Measurements from ENCODE around the gene SYCN. TPM values are rescaled to one million over a fixed set of nuclear protein-coding genes. Genes with fewer than 3 reads are reported as not detected.

Gene SYCN
- total RNA-seq, 1 donor from 2014 or later, result not detected

GRCh38 chr19:39192846-39193245 is 11.2 kb downstream of the SYCN start:
- no peak overlapping the region for H3K4me3 ChIP-seq (ENCODE audit: low read depth, low read length)
- no peak for DNase-seq (ENCODE audit: low read depth)
- no peak for TF ChIP-seq CTCF (conservative IDR thresholded peaks at IDR 0.05; ENCODE audit: low read depth, low read length)

- no peak for TF ChIP-seq CTCF (conservative IDR thresholded peaks at IDR 0.05; ENCODE audit: low read depth, low read length)
- no peak for DNase-seq (ENCODE audit: low read depth)
- no peak overlapping the region for H3K4me3 ChIP-seq (ENCODE audit: low read depth, low read length)
These were observed 13.3 kb downstream of the SYCN start for GRCh38 chr19:39190768-39191167.

- TF ChIP-seq CTCF (conservative IDR thresholded peaks at IDR 0.05; ENCODE audit: low read depth, low read length), result no peak
- H3K4me3 ChIP-seq (ENCODE audit: low read depth, low read length), result no peak overlapping the region
- DNase-seq (ENCODE audit: low read depth), result no peak
These were observed 15.1 kb downstream of the SYCN start for GRCh38 chr19:39188960-39189359.

DNA sequence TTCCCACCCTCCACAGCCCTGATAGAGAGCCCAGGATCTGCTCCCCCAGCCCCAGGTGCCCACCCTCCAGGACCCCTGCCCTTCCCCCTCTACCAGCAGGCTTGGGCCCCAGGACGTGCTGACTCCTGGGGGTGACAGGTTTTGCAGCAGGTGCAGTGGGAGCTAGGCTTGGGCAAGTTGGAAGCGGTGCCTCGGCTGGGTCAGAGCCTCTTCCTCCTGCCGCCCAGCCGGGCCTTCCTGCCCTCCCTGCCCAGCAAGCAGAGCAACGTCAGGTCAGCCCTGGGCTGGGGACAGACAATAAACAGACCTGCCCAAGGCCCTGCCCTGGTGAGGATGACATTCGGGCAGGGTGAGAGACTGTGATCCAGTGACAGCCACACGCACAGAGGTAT is 16.5 kb downstream of the SYCN start:
- DNase-seq (ENCODE audit: low read depth), result no peak
- H3K4me3 ChIP-seq (ENCODE audit: low read depth, low read length), result no peak overlapping the region
- TF ChIP-seq CTCF (conservative IDR thresholded peaks at IDR 0.05; ENCODE audit: low read depth, low read length), result no peak

- TF ChIP-seq CTCF (conservative IDR thresholded peaks at IDR 0.05; ENCODE audit: low read depth, low read length), result no peak
- no peak overlapping the region for H3K4me3 ChIP-seq (ENCODE audit: low read depth, low read length)
- DNase-seq (ENCODE audit: low read depth), result no peak
These were observed 17.7 kb downstream of the SYCN start for GRCh38 chr19:39186391-39186790.

GRCh38 chr19:39183104-39183503 is 21.0 kb downstream of the SYCN start:
- no peak for DNase-seq (ENCODE audit: low read depth)
- TF ChIP-seq CTCF (conservative IDR thresholded peaks at IDR 0.05; ENCODE audit: low read depth, low read length), result no peak
- no peak overlapping the region for H3K4me3 ChIP-seq (ENCODE audit: low read depth, low read length)

DNA sequence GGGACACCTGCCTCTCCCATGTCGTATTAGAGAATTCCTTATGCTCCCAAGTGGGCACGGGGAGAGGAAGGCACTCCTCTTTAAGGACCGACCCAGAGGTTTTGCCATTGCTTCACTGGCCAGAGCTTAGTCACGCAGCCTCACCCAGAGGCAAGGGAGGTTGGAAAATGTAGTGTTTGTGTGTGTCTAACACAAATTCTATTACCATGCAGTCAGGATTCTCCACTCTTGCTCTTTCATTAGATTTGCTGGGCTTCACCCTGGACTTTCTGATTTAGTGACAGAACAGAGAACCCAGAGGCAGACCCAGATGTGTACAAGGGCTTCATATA is 21.9 kb downstream of the SYCN start:
- TF ChIP-seq CTCF (conservative IDR thresholded peaks at IDR 0.05; ENCODE audit: low read depth, low read length), result no peak
- no peak for DNase-seq (ENCODE audit: low read depth)
- H3K4me3 ChIP-seq (ENCODE audit: low read depth, low read length), result no peak overlapping the region
